GM21367 (cell line): ENCODE results near the gene TIPIN.
"Not testable (repeated sequence)": the region's sequence is repeated elsewhere in the genome, so short reads cannot be mapped to it uniquely, and the experiment has no call there.

Experiments
- ATAC-seq: cut with Tn5 transposase; IDR thresholded peaks from one replicate; pipeline ENCODE4 v1.9.1; 2021; ENCODE audit not compliant: unreplicated experiment

TIPIN gene

GRCh38 chr15:66304425-66304824 lies 52.1 kb downstream of the TIPIN start:
- ATAC-seq = not testable (repeated sequence)

GRCh38 chr15:66302489-66303278 lies 53.8 kb downstream of the TIPIN start:
- no peak for ATAC-seq

GRCh38 chr15:66298803-66299251 lies 57.7 kb downstream of the TIPIN start:
- ATAC-seq = no peak

- ATAC-seq = no peak
These were observed 60.3 kb downstream of the TIPIN start for GRCh38 chr15:66296186-66296585.

- ATAC-seq = no peak
These were observed 61.6 kb downstream of the TIPIN start for GRCh38 chr15:66294932-66295235.

GRCh38 chr15:66294157-66294931 lies 62.1 kb downstream of the TIPIN start:
- peak; percentile 23 for ATAC-seq

GRCh38 chr15:66293419-66294156 lies 62.9 kb downstream of the TIPIN start, which contains the start of gene DIS3L:
DIS3L (plus strand) TSS chr15:66293568; CDS start chr15:66293597, 29 bp downstream.
- peak; percentile 45 for ATAC-seq

GRCh38 chr15:66292571-66293418 lies 63.7 kb downstream of the TIPIN start:
- no peak for ATAC-seq

- no peak for ATAC-seq
These were observed 64.5 kb downstream of the TIPIN start for GRCh38 chr15:66291816-66292570.

GRCh38 chr15:66290518-66290917 lies 66.0 kb downstream of the TIPIN start:
- ATAC-seq = no peak

- no peak for ATAC-seq
These were observed 66.5 kb downstream of the TIPIN start for GRCh38 chr15:66290007-66290406.

GRCh38 chr15:66288551-66289185 lies 67.8 kb downstream of the TIPIN start:
- ATAC-seq = no peak

GRCh38 chr15:66288093-66288492 lies 68.4 kb downstream of the TIPIN start:
- ATAC-seq = no peak

GRCh38 chr15:66287461-66288057 lies 68.9 kb downstream of the TIPIN start:
- ATAC-seq = no peak
